ENCODE data around the gene ZCCHC14. TPM values are rescaled to one million over a fixed set of nuclear protein-coding genes. Genes with fewer than 3 reads are reported as not detected.

The ZCCHC14 gene
- total and polyA plus RNA-seq, 2 of the 13 experiments (the other 11 are each of a cell fraction or from before 2014, with no cell fraction given), result 12.4 to 12.5 TPM

DNA sequence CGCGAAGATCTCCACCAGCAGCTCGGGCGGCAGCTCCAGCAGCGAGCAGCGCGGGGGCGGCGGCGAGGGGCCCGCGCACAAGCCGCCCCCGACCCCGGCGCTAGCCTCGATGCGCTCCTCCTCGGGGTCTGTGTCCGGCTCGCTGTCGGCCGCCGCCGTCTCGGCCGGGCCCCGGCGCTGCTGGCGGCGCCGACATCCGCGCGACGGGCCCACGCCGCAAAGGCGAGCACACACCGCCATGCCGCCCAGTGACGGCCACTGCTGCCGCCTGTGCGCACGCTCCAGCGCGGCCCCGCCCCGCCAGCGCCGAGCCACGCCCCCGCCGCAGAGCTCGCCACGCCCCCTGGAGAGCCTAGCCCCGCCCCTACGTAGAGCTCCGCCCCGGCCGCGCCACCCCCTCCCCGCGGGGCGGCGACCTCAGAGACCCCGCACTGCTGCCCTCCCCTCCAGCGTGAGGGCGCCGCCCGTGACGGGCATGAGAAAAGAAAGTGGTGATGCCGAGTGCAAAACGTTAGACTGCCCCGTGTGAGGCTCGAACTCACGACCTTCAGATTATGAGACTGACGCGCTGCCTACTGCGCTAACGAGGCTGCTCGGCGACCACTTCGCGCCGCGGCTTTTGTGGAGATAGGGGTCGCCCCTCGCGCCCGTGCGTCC is 109.2 kb downstream of the ZCCHC14 start, which contains the start of gene FBXO31 (continued):
- TF ChIP-seq, protein P1, sequence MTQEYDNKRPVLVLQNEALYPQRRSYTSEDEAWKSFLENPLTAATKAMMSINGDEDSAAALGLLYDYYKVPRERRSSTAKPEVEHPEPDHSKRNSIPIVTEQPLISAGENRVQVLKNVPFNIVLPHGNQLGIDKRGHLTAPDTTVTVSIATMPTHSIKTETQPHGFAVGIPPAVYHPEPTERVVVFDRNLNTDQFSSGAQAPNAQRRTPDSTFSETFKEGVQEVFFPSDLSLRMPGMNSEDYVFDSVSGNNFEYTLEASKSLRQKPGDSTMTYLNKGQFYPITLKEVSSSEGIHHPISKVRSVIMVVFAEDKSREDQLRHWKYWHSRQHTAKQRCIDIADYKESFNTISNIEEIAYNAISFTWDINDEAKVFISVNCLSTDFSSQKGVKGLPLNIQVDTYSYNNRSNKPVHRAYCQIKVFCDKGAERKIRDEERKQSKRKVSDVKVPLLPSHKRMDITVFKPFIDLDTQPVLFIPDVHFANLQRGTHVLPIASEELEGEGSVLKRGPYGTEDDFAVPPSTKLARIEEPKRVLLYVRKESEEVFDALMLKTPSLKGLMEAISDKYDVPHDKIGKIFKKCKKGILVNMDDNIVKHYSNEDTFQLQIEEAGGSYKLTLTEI (CRISPR knock-in tag; conservative IDR thresholded peaks at IDR 0.05), result no peak
- TF ChIP-seq ZNF7 (CRISPR knock-in tag; IDR thresholded peaks at IDR 0.05) (no peak), MYNN (CRISPR knock-in tag; IDR thresholded peaks at IDR 0.05; ENCODE audit: low read depth) (no peak; the same call in 1 of the 2 replicates), KDM5B (CRISPR knock-in tag; IDR thresholded peaks at IDR 0.05; ENCODE audit: borderline replicate concordance) (peak; percentile 91; the same call in 1 of the 2 replicates), ZNF382 (CRISPR knock-in tag; IDR thresholded peaks at IDR 0.05; ENCODE audit: borderline replicate concordance) (no peak), ZNF20 (CRISPR knock-in tag; IDR thresholded peaks at IDR 0.05) (no peak), GTF3A (CRISPR knock-in tag; conservative IDR thresholded peaks at IDR 0.05) (peak; percentile 97), ZNF30 (CRISPR knock-in tag; IDR thresholded peaks at IDR 0.05) (no peak), ZNF75D (CRISPR knock-in tag; IDR thresholded peaks at IDR 0.05; ENCODE audit: borderline replicate concordance) (no peak), PPARG (CRISPR knock-in tag; conservative IDR thresholded peaks at IDR 0.05) (peak; percentile 72), NFKBIZ (CRISPR knock-in tag; IDR thresholded peaks at IDR 0.05) (0 out of 2 replicates have a peak, but pooled peaks have one; percentile 25), MAF1 (CRISPR knock-in tag; IDR thresholded peaks at IDR 0.05; ENCODE audit: borderline replicate concordance) (peak; percentile 100), MTA1 (CRISPR knock-in tag; IDR thresholded peaks at IDR 0.05; ENCODE audit: borderline replicate concordance) (peak; percentile 92), YY1 (IDR thresholded peaks at IDR 0.05; ENCODE audit: insufficient read depth, insufficient replicate concordance, low read depth, low read length) (peak; percentile 92), ELF3 (CRISPR knock-in tag; IDR thresholded peaks at IDR 0.05) (peak; percentile 80), TAF15 (IDR thresholded peaks at IDR 0.05; ENCODE audit: low read depth, low read length, poor library complexity, severe bottlenecking) (peak; percentile 25), ZFY (CRISPR knock-in tag; IDR thresholded peaks at IDR 0.05) (peak; percentile 36), LCORL (IDR thresholded peaks at IDR 0.05) (no peak), LCORL (CRISPR knock-in tag; IDR thresholded peaks at IDR 0.05) (peak; percentile 98), ZNF660 (CRISPR knock-in tag; IDR thresholded peaks at IDR 0.05; ENCODE audit: borderline replicate concordance, low read depth) (no peak), ZNF674 (CRISPR knock-in tag; IDR thresholded peaks at IDR 0.05; ENCODE audit: low read depth) (peak; percentile 79; the same call in 1 of the 2 replicates)
- TF ChIP-seq, protein P2, sequence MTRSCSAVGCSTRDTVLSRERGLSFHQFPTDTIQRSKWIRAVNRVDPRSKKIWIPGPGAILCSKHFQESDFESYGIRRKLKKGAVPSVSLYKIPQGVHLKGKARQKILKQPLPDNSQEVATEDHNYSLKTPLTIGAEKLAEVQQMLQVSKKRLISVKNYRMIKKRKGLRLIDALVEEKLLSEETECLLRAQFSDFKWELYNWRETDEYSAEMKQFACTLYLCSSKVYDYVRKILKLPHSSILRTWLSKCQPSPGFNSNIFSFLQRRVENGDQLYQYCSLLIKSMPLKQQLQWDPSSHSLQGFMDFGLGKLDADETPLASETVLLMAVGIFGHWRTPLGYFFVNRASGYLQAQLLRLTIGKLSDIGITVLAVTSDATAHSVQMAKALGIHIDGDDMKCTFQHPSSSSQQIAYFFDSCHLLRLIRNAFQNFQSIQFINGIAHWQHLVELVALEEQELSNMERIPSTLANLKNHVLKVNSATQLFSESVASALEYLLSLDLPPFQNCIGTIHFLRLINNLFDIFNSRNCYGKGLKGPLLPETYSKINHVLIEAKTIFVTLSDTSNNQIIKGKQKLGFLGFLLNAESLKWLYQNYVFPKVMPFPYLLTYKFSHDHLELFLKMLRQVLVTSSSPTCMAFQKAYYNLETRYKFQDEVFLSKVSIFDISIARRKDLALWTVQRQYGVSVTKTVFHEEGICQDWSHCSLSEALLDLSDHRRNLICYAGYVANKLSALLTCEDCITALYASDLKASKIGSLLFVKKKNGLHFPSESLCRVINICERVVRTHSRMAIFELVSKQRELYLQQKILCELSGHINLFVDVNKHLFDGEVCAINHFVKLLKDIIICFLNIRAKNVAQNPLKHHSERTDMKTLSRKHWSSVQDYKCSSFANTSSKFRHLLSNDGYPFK (CRISPR knock-in tag; IDR thresholded peaks at IDR 0.05; ENCODE audit: borderline replicate concordance), result peak; percentile 80; the same call in 1 of the 2 replicates
- TF ChIP-seq, protein P3, sequence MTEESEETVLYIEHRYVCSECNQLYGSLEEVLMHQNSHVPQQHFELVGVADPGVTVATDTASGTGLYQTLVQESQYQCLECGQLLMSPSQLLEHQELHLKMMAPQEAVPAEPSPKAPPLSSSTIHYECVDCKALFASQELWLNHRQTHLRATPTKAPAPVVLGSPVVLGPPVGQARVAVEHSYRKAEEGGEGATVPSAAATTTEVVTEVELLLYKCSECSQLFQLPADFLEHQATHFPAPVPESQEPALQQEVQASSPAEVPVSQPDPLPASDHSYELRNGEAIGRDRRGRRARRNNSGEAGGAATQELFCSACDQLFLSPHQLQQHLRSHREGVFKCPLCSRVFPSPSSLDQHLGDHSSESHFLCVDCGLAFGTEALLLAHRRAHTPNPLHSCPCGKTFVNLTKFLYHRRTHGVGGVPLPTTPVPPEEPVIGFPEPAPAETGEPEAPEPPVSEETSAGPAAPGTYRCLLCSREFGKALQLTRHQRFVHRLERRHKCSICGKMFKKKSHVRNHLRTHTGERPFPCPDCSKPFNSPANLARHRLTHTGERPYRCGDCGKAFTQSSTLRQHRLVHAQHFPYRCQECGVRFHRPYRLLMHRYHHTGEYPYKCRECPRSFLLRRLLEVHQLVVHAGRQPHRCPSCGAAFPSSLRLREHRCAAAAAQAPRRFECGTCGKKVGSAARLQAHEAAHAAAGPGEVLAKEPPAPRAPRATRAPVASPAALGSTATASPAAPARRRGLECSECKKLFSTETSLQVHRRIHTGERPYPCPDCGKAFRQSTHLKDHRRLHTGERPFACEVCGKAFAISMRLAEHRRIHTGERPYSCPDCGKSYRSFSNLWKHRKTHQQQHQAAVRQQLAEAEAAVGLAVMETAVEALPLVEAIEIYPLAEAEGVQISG (CRISPR knock-in tag; IDR thresholded peaks at IDR 0.05), result peak; percentile 80

All from HepG2 (cell line).